ENCODE results near the gene RB1.
"Not testable (repeated sequence)": the region's sequence is repeated elsewhere in the genome, so short reads cannot be mapped to it uniquely, and the experiment has no call there.

The RB1 gene

DNA sequence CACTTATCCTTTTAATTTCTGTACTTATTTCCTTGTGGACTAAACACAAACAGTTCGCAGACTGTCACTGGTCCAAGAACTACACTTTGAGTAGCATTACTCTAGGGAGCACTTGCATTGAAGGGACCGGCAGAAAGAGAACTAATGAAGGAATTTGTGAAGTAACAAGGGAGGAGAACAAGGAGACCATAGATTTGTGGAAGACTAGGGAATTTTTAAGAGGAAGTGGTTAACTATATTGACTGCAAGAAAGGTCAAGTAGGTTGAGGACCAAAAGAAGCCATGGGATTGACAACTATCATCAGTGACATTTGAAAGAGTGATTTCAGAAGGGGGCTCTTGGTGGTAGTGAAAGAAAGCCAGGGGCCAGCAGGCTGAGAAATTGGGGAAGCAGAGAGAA, 4.0 kb upstream of the RB1 start:
- no peak for DNase-seq

DNA sequence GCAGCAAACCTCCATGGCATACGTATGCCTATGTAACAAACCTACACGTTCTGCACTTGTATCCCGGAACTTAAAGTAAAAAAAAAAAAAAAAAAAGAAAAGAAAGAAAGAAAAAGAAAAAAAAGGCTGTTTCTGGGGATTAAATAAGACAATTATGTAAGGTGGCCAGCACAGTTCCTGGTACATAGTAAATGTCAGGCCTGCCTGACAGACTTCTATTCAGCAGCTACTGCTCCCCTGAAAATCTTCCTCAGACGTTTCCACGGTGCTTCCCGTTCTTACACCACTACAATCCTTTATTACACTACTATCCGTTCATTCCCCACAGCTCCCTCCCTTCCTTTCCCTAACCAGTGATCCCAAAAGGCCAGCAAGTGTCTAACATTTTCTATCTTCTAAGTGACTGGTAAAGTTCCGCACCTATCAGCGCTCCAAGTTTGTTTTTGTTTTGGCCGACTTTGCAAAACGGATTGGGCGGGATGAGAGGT, 636 bp upstream of the RB1 start:
- no peak for DNase-seq

DNA sequence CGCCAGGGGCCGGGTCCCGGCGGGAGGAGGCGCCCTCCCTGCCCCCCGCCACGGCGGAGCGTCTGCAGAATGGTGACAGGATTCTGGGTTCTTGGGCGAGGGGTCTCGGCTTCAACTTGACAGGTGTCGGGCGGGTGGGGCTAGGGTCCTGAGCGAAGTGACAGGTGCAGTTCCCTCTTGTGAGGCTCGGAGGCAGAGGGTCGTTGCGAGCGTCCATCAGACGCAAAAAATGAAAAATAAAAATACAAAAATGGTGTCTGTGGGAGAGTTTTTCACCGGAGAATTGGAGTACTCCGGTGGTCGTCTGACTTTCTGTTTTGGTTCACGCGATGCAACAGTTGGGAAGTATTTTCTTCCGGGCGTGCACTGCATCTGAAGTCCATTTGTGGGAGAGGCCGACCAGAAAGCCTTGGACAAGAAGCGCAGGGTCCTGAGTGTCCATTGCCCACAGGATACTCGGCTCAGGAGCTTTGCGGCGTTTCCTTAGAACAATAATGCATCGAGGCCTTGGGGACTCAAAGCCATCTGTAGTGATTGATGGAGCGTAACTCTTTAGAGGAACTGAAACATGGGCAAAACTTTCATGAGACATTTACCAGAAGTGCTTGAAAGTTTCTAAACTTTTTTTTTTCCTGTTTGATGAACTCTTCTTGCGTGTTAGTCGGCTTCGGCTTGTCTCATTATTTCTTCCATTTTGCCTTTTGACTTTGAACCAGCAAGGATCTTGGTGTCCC, 759 bp downstream of the RB1 start:
- no peak for DNase-seq

DNA sequence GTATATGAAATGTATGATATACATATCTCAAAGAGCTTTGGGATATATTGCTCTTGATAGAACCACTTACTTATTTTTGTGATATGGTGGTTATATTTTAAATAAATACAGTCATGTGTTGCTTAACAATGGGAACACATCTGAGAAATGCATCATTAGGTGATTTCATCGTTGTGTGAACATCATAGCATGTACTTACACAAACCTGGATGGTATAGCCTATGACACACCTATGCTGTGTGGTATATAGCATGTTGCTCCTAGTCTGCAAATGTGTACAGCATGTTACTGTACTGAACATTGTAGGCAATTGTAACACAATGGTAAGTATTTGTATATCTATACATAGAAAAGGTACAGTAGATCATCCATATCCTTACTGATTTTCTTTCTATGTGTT, 7.7 kb downstream of the RB1 start:
- no peak for DNase-seq

DNA sequence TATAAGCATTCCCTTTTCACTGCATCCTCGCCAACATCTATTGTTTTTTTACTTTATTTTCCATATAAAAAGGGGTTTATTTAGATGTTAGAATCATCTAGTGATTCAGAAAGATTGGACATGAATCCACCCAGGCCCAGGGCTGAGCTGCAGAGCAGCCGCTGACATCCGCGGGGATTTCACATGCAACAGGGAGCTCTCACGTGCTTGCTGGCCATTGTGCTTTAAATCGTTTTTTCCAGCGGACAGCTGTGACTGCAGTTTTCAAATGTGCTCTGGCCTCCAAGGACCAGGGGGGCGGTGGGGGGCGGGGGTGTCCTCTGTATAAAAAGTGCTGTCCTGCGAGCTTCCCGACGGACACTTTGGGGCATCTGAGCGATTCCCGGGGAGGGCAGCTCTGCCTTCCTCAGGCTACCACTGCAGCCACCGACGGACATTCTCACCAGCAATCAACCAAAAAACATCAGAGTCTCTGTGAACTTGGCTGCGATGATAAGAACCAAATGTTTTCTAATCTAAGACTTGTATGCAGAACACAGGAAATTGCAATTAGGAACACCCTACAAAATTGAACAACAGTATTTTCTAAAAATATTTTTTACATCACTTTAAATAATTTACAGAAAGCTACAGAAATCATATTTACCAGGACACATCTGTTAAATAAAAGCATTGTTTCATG, 12.6 kb downstream of the RB1 start:
- no peak for DNase-seq

DNA sequence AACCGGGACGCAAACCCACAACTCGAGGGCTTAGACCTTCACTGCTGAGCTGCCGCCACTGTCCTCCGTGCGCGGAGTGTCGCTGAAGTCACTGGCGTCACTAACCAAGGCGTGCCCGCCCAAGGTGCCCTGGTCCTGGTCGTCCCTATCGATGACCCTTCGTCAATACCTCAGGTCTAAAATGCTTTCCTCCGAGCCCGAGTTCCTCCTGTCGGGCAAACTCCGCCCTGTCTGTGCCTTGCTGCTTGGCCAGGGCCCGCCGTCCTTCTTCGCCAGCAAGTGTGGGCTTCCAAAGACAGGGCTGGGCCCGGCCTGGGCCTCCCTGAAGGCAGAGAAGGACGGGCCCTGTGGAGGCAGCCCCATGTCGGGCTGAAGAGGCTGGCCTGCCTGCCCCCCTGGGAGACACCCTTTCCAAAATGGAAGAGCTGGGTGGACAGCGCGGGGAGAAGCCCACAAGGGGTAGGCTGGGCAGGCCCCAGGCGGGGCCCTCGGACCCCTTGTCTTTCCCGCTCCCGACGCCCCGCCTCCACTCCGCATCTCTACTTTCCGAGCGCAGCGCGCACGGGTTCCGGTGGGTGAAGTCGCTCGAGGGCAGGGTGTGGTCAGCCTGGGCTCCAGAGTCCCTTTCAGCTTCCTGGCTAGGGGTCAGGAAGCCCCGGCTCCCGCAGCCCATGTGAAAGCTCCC, 13.4 kb downstream of the RB1 start:
- no peak for DNase-seq

DNA sequence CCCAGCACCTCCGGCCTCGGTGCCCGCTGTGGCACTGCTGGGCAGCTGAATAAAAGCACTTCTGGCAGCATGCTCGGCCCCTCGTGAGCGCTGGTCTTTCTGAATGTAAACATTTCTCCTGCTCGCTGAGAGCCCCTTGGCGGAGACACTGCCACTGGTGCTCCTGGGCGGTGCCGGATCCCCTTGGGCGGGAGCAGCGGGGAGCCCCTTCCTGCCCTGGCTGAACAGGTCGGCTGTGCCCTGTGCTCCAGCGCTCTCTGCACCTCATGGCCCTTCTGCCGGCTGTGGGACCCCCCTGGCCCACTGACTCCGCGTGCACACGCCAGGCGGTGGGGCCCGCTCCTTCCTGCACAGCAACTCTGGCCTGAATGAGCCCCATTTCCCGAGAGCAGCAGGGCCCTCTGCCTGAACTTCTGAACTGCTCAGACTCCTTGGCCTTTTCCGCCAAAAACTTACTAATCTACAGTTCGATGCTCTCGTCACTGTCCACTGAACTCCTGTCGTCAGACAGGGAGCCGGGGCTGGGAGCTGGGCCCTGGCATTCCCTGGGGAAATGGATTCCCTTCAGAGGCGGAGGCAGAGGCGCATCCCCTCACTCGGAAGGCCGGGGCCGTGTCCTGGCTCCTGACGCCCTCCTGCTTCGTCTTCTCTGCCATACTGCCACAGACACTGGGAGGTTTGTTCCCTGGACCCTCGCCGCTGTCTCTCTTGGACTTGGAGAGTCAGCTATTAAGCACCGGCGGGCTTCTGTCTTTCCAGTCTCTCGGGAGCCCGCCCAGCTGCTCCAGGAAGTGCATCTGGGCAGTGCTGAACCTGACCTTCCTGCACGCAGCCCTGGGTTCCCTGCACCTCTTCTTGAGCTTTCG, 14.2 kb downstream of the RB1 start:
- DNase-seq = no peak

DNA sequence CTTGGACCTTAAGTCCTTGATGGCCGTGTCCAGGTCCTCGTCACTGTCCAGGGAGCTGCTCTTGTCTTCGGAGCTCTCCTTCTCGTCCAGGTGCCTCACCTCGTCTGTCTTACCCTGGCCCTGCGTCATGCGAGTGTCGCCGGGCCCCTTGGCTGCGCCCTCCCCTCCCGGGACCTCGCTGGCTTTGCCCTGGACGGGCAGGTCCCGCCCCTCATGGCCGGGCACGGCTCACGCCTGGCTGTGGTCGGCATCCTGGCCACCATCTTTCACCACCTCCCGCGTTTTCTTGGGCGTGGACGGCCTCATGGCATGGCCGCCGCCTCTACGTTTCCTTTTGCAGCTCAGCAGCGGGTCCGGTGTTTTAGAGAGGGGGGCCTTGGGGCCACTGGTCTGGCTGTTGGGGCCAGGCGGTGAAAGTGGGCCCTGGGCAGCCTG, 14.8 kb downstream of the RB1 start:
- DNase-seq = no peak

DNA sequence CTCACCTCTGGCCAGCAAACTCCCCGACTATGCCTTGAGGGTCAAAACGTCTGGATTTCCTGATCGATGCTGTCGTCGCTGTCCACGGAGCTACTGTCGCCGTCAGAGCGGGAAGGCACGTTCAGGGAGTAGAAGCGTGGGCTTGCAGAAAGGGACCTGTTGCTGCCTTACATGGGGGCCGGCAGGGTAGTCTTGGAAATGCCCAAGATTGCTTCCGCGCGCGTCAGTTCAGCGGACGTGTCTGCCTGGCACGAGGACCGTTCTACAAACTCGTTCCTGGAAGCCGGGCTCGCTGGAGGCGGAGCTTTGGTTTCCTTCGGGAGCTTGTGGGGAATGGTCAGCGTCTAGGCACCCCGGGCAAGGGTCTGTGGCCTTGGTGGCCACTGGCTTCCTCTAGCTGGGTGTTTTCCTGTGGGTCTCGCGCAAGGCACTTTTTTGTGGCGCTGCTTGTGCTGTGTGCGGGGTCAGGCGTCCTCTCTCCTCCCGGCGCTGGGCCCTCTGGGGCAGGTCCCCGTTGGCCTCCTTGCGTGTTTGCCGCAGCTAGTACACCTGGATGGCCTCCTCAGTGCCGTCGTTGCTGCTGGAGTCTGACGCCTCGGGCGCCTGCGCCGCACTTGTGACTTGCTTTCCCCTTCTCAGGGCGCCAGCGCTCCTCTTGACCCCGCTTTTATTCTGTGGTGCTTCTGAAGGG, 15.4 kb downstream of the RB1 start:
- DNase-seq = no peak

DNA sequence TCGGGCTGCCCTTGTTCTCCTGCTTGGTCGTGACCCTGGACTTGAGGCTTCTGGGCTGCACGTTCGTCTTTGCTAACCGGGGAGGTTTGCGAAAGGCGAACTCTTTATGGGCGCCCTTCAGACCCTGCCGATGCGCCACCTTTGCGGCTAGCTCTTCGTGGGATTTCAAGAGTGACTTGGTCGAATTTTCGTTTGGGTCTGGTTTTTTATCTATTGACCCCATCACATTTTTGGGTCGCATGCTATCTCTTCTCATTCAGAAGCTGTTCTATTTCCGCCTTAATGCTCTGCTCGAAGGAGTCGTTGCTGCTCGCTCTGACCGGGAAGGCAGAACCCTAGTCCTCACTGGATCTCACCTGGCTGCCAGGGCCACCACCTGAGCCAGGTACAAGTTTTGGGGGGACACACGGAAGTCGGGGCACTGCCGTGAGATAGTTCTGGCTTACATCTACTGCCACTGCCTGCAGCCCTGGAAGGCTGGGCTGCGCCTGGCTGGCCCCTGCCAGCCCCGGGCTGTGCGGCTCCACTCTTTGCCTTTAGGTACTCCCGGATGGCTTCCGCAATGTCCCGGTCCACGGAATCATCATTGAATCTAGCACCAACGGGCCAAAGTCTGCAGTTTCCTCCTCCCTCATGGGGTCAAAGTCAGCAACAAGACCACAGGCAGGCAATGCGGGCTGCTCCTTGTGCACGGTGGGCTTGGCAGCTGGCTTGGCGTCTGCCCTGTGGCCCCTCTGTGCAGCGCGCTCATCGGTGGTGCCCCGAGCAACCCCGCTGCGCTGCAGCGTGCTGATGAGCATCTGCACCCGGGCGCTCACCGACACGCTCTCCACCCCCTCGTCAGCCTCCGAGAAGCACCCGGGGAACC, 16.2 kb downstream of the RB1 start:
- DNase-seq = no peak

DNA sequence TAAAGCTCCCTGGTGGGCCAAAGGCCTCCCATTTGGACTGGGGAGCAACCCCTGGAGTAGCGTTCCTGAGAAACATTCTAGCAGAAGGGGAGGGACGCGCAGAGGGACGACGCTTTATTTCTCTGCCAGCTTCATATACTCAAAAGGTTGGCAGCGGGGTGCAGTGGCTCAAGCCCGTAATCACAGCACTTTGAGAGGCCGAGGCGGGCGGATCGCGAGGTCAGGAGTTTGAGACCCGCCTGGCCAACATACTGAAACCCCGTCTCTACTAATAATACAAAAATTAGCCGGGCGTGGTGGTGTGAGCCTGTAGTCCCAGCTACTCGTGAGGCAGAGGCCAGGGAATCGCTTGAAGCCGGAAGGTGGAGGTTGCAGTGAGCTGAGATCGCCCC, 16.8 kb downstream of the RB1 start:
- no peak for DNase-seq

DNA sequence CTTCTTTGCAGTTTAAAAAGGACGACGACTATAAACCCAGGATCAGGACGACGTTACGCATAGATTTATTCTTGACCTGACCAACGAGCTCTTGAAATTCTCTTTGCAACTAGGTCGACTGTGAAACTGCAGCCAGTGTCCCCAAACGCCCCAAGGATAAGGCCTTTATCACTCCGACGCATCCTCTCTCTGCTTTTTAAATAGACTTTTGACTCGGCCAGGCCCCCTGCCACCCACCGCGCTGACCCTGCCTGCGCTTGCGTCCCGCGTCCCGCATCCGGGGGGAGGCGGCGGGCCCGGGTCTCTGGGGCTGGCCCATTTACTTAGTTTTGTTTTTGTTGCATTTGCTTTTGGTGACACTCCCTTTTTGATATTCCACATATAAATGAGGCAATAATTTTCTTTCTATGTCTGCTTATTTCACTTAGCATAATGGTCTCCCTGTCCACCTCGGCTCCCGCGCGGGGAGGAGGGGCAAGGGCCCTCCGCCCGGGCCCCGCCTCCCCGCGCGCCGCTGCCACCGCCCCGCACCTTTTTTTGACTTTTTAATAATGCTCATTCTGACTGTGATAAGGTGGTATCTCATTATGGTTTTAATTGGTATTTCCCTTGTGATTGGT, 17.4 kb downstream of the RB1 start:
- DNase-seq = no peak

DNA sequence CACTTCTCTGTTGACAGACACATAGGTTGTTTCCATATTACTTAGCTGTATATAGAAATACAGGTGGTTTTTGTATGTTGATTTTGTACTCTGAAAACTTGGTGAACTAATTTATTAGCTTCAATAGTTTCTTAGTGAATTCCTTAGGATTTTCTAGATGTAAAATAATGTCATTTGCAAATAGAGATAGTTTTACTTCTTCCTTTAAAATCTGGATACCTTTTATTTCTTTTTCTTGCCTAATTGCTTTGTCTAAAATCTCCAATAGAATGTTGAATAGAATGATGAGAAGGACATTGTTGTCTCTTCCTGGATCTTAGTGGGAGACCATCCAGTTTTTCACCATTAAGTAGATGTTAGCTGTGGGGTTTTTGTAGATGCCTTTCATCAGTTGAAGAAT, 18.7 kb downstream of the RB1 start:
- DNase-seq = no peak

DNA sequence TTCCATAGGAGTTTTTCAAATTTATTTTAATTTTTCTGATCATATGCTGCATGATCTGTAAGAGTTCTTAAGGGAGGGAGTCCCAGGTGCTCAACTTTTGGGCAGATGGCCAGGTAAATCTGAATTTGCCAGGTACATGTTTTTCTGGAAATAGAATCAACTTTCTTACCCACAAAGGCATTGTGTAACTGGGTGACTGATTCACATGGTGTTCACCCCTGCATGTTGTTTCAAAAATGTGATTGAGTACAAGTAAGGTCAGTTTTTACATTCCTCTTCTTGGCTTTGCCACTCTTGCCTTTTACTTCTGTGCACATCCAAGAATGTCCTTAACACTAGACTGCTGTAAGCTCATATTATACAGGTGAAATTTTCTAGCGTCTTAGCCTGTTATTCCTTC, 30.4 kb downstream of the RB1 start:
- no peak for DNase-seq

DNA sequence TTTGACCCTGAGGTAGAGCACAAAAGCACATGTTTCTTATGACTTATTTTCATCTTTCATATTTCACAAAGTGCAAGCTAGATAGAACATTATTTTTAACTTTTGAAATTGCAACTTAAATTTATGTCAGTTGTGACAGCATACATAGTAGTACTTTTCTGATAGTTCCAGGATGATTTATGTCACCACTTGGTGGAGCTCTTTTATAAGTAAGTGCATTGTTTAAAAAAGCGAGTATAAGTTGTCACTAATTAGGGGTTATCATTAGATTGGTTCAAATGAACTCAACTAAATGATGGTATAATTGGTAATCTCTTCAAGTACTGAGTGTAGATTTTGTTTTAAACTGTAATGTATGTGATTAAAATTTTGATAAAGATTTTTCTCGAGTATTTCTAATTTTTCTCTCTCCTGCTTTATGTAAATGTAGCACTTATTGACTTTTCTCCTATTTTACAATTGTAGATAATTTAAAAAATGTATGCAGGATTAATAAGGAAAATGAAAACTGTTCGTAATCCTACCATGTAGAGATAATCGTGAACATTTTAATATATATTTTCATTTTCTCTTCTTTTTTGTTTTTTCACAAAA, 31.1 kb downstream of the RB1 start:
- no peak for DNase-seq

DNA sequence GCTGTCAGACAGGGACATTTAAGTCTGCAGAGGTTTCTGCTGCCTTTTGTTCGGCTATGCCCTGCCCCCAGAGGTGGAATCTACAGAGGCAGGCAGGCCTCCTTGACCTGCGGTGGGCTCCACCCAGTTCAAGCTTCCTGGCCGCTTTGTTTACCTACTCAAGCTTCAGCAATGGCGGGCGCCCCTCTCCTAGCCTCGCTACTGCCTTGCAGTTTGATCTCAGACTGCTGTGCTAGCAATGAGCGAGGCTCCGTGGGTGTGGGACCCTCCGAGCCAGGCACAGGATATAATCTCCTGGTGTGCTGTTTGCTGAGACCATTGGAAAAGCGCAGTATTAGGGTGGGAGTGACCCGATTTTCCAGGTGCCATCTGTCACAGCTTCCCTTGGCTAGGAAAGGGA, 35.6 kb downstream of the RB1 start:
- DNase-seq = not testable (repeated sequence)

DNA sequence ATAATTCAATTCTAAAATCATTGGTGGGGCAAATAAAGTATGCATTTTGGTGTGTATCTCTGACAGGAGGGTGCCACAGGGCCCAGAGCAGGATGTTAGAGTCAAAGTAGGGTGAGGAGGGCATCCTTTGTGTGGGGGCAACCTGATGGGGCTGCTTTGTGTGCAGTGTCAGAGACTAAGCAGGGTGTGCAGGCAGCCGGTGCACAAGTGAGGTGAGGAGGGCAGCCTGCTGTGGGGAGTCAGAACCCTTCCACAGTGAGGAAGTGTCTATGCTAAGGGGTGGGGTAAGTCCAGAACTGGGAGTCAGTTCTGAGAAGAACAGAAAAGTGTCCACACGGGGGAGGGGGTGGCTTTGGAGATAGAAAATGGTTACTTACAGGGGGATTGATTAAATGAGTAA, 40.7 kb downstream of the RB1 start:
- no peak for DNase-seq

DNA sequence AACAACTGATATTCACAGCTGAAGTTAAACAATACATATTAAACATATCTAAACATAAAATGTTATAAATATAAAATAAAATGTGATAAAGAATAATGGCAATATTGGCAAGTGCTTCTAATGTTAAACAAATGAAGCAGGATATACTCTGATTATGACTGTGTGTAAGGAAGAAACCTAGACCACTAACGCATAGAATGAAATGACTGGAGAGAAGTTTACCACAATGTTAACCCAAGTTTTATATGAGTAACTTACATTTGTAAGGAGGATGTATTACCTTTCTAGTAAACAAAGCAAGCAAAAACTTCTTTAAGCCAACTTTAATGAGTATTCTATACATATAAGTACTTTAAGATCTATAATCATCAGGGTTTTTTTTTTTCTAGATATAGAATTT, 43.0 kb downstream of the RB1 start:
- no peak for DNase-seq

DNA sequence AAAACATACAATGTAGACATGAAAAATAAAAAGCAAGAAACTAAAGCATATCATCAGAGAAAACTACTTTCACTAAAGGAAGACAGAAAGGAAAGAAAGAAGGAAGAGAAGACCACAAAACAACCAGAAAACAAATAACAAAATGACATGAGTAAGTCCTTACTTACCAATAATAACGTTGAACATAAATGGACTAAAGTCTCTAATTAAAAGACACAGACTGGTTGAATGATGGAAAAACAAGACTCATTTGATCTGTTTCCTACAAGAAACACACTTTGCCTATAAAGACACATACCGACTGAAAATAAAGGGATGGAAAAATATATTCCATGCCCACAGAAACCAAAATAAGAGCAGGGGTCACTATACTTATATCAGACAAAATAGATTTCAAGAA, 46.0 kb downstream of the RB1 start:
- no peak for DNase-seq

DNA sequence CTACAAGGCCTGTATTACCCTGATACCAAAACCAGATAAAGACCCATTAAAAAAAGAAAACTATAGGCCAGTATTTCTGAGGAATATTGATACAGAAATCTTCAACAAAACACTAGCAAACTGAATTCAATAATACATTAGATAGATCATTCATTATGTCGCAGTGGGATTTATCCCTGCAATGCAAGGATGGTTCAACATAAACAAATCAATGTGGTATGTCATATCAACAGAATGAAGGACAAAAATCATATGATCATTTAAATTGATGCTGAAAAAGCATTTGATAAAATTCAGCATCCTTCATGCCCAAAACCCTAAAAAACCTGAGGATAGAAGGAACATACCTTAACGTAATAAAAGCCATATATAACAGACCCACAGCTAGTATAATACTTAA, 50.0 kb downstream of the RB1 start:
- DNase-seq = no peak

DNA sequence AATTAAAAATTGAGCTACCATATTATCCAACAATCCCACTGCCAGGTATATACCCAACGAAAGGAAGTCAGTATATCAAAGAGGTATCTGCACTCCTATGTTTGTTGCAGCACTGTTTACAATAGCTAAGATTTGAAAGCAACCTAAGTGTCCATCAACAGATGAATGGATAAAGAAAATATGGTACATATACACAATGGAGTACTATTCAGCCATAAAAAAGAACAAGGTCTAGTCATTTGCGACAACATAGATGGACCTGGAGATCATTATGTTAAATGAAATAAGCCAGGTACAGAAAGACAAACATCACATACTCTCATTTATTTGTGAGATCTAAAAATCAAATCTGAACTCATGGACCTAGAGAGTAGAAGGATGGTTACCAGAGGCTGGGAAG, 52.0 kb downstream of the RB1 start:
- not testable (repeated sequence) for DNase-seq

All from NCI-H2107 (cell line).